NK-92 treated with Interleukin-12 subunit alpha and Interleukin-12 subunit beta, amount 100 ng/mL, for 24 hours (cell line): ENCODE measurements around the gene NOC2L.
"Not testable (repeated sequence)": the region's sequence is repeated elsewhere in the genome, so short reads cannot be mapped to it uniquely, and the experiment has no call there.

Source experiments
- DNase-seq: peaks from one replicate; lab custom pipeline; 2025; lab: John Stamatoyannopoulos, UW

NOC2L gene

DNA sequence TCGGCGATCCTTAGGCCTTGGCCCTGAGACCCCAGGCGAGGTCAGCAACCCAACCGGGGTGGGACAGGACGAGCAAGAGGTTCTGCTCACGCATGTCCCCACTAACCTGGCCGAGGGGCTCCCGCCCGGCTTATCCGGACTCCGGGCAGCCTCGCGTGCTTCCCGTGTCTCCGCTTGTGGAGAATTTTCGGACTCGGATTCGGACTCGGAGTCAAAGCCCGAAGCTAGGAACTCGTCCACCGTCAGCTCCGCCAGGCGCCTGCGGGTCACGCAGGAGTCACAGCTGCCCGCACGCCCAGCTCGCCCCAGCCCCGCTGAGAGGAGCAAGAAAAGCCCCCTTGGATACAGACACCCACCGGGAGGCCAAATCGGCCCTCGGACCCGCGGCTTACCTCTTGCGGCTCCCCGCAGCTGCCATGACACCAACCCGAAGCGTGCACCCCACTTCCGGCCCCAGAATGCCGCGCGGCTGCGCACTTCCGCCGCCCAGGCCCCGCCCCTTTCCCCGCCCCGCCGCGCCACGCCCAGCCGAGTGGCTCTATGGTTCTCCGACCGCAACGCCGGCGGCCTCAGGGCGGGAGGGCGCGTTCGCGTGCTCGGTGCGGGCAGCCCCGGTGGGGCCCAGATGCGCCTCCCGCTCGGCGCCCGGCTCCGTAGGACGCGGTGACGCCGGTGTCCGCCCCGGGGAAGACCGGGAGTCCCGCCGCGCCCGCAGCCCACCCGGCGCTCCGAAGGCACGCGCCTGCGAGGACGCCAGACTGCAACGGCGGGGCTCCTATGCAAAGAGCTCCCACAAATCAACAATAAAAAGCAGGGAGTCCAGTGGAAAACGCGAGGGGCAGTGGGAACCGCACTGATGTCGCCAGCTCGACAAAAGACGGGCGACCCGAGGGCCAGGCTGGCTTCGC is at the start of gene NOC2L:
Gene NOC2L, minus strand, starts transcription at position 434 of the 908 bp plus-strand sequence. Its CDS starts 16 bp downstream, at position 418.
- DNase-seq = peak; percentile 87

DNA sequence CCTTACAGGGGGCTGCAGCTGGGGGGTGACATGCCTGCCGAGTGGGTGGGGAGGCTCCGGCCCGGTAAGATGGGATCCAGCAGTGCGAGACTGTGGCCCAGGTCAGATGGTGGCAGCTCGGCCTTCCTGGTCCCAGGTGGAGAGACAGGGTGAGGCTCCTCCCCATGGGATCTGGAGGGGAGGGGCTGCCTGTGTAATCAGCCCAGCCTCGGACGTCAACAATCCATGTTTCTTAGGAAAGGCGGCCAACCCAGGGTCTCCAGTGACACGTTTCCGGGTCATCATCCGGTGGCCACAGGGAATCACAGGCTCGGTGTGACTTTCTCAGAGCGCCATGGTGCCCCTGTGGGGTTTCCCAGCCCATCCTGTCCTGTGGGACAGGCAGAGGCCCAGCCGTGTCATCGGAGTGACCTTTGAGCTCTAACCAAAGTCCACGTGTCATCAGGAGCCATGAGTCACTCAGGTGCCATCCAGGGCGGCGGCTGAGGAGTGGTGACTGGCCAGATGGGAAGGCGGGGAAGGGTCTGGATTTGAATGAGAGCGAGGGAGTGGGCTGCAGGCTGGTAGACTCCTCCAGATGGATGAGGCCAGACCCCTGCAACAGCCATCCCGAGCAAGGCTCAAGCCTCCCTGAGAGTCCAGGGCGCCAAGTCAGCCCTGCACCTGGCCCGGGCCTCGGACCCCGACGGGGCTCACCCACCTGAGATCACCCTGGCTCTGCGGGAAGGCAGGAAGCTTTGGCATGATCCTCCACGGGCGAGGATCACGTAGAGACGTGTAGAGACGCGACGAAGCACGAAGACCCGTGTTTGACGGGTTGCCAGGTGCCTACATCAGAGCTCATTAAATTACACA is 47.5 kb upstream of the NOC2L start:
- DNase-seq = no peak

- no peak for DNase-seq
Observed at GRCh38 chr1:1005774-1006304, 46.8 kb upstream of the NOC2L start.

- DNase-seq = no peak
Observed at GRCh38 chr1:1004780-1005697, 46.0 kb upstream of the NOC2L start.

GRCh38 chr1:1004420-1004779 is 45.3 kb upstream of the NOC2L start:
- DNase-seq = no peak

DNA sequence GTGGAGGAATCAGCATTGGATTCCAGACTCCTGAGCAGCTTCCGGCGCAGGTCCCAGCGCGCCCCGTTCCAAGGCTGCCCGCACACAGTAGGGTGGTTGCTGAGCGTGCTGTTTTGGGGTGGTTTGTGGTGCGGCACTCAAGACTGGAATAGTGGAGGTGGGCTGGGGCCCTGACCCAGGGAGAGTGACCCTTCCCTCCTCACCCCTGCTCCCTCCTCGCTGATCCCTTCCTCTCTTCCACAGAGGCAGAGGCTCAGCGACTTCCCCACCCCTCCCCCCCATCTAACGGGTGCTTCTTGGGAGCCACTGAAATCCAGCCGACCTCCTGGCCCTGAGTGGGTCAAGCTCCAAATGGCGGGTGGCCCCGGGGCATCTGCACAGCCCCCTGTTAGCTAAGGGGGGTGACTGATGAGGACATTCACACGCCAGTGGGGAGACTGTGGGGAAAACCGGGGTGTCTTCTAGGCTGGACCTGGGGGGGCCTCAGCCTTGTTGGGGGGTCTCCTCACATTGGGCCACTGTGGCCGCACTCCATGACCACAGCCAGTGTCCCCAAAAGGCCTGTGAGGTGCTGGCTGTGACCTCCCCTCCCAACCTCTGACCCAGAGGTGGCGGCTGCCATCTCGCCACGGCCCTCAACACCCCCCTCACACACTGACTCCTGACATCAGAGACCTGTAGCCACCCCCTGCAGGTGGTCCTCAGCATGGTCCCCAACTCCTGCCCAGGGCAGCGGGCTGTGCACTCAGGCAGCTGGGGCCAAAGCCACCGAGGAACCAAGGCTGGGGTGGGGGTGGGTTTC is 44.8 kb upstream of the NOC2L start:
- DNase-seq = no peak

GRCh38 chr1:1001057-1001783 is 42.2 kb upstream of the NOC2L start:
- no peak for DNase-seq

- DNase-seq = no peak
Observed at GRCh38 chr1:1000357-1001056, 41.5 kb upstream of the NOC2L start.

DNA sequence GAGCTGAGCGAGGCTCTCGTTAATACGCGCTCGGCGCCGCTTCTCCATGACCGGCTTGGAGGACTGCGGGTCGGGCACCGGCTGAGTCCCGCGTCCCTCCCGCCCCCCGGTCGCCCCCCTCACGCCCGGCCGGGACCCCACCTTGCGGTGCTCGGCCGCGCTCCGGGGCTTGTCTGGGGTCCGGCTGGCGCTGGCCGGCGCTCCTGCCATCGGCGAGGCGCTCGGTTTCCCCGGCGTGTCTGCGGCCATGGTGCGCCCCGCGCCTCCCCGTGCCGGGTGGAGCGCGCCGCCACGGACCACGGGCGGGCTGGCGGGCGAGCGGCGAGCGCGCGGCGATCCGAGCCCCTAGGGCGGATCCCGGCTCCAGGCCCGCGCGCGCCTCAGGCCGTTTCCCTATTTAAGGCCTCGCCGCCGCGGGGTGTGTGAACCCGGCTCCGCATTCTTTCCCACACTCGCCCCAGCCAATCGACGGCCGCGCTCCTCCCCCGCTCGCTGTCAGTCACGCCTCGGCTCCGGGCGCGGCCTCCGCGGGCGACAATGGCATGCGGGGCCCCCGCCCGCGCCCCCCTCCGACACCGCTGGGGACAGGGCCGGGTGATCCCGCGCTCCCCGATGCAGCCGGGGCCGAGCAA is 40.8 kb upstream of the NOC2L start, which contains the start of gene HES4:
Gene HES4, minus strand, starts transcription at position 373 of the 632 bp plus-strand sequence. Its CDS starts 124 bp downstream, at position 249.
- DNase-seq = no peak

- no peak for DNase-seq
Observed at GRCh38 chr1:998995-999724, 40.1 kb upstream of the NOC2L start.

DNA sequence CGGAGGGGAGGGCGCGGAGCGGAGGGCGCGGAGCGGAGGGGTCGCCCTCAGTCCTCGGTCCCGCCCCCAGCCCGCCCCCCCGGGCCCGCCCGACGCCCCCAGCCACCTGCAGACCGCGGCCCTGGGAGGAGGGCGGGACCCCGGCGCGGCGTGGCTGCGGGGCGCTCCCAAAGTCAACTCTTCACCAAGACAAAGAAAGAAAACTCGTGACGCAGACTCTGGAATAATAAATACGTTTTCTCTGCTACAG is 39.6 kb upstream of the NOC2L start:
- DNase-seq = no peak

DNA sequence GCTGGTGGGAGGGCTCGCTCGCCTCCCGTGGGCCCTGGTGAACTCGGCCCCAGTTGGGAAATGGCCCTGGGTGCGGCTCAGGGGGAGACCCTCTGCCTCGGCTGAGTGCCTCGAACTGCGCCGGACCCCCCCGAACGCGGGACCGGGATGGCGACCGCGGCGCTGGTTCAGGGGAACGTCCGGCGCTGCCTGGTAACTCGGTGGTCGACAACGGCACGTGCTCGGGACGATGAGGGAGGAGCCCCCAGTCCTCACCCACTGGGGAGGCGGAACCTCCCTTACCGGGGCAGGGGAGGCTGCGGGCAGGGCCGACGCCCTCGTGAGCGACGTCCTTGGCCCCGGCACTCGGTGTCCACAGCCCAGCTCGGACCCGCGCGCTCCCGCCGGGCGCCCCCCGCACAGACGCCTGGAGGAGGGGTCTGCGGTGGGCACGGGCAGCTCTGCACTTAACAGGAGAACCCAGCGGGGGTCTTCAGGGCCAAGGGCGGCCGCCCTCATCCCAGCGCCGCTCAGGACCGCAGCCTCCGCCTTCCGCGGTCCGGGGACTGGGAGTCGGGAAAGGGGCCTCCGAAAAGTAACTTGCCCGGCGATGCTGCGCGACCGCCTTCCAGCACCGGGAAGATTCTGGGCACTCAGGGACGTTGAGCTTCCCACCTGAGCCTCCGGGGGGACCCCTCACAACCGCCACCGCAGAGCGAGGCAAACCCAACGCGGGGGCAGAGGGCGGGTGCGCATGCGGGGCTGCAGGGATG is 39.1 kb upstream of the NOC2L start:
- no peak for DNase-seq

DNA sequence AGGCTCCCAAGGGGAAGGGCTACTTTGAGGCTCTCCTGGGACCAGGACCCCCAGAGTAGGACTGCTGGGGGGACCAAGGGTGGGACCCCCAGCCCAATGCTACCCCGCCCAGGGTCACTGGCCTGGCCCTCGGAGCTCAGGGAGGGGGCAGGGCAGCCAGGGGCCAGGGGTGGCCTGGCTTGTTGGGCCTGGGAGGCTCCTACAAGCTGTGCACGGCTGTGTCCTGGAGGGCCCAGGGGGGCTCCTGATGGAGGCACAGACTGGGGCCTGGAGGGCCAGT is 38.6 kb upstream of the NOC2L start:
- no peak for DNase-seq

DNA sequence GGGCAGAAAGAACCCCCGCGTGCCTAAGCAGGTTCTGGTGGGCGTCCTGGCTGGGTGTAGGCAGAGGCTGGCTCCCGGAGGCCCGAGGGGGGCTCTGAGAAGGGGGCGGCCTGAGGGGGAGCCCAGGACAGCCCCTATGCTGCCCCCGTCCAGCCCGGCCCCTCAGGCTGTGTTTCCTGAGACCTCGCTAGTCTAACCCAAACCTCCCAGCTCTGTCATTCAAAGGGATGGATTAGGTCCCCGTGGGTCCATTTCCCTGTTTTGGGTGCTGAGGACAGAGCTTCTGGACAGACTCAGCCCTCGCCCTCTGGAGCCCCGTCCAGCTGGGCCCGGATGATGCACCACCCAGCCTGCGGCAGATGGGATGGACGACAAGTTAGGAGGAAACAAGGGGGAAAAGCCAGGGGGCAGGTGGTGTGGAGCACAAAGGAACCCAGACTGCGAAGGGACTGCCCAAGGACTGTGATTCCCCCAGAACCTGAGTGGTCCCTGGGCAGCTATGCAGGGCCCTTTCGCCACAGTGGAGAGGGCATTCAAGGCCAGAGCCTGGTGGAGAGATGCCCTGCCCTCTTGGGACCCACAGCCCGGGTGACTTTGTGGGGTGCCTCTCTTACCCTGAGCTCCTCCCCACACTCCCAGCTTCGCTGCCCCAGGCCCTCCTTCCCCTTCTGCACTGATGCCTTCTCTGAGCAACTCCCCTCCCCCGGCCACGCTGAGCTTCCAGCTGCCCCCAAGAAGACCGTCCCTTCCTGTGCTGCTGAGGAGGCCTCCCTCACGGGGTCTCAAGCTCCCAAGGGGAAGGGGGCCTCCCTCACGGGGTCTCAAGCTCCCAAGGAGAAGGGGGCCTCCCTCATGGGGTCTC is 38.0 kb upstream of the NOC2L start:
- DNase-seq = no peak

DNA sequence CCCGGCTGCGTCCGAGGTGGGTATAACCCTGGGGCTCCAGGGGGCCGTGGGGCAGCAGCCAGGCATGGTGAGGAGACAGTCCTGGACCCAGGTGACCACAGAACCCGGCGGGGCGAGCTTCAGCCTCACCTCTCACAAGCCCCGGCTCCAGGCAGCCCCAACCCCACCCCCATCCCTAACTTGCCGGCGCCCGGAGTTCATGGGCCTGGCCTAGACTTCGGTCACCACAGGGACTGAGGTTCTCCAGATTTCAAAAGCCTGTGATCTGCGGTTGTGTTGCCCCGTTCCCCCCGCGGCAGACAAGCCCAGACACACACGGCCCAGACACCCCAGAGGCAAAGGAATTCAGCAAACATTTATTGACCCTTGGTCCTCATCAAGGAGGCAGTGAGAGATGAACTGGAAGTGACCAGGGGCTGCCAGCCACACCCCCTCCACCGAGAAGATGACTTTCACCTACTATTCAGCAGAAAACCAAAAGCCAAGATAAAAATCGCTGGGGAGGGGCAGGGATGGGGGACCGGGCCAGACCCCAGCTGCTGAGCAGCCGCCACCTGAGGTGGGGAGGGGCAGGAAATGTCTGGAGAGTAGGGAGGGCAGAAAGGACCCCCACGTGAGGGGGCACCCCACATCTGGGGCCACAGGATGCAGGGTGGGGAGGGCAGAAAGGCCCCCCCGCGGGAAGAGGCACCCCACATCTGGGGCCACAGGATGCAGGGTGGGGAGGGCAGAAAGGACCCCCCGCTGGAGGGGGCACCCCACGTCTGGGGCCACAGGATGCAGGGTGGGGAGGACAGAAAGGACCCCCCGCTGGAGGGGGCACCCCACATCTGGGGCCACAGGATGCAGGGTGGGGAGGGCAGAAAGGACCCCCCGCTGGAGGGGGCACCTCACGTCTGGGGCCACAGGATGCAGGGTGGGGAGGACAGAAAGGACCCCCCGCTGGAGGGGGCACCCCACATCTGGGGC is 36.9 kb upstream of the NOC2L start:
- no peak for DNase-seq

- DNase-seq = not testable (repeated sequence)
Observed at GRCh38 chr1:994546-994945, 35.5 kb upstream of the NOC2L start.
